Measurements from ENCODE around the gene DNAJB8. TPM values are rescaled to one million over a fixed set of nuclear protein-coding genes. Genes with fewer than 3 reads are reported as not detected.

Gene DNAJB8
- total RNA-seq, 1 donor from 2014 or later, result not detected

- no peaks in the 10 kb centered on the region for H3K36me3 ChIP-seq
- peaks cover 46% of the 10 kb centered on the region for H3K27me3 ChIP-seq (ENCODE audit: low read depth)
- peaks cover 19% of the 10 kb centered on the region for H3K4me1 ChIP-seq
- DNase-seq (no peak), ATAC-seq (no peak)
- intact Hi-C loops (cut with DNase I), result no loop called here
- no peak overlapping the region for H3K4me3 ChIP-seq
- TF ChIP-seq CTCF (IDR thresholded peaks at IDR 0.05), result no peak
- no peak overlapping the region for H3K27ac ChIP-seq
- no peaks in the 10 kb centered on the region for H3K9me3 ChIP-seq
These were observed 34.7 kb upstream of the DNAJB8 start for GRCh38 chr3:128501431-128501830.

- Histone ChIP-seq H3K4me1 (peaks cover 19% of the 10 kb centered on the region), H3K27me3 (ENCODE audit: low read depth) (peaks cover 54% of the 10 kb centered on the region), H3K36me3 (no peaks in the 10 kb centered on the region), H3K27ac (no peak overlapping the region), H3K4me3 (no peak overlapping the region), H3K9me3 (no peaks in the 10 kb centered on the region)
- TF ChIP-seq CTCF (IDR thresholded peaks at IDR 0.05), result no peak
- DNase-seq (no peak), ATAC-seq (no peak)
- intact Hi-C loops (cut with DNase I), result no loop called here
These were observed 33.9 kb upstream of the DNAJB8 start for GRCh38 chr3:128500556-128500955.

- DNase-seq (no peak), ATAC-seq (no peak)
- no peaks in the 10 kb centered on the region for H3K9me3 ChIP-seq
- H3K4me3 ChIP-seq, result no peak overlapping the region
- no peak overlapping the region for H3K27ac ChIP-seq
- H3K27me3 ChIP-seq (ENCODE audit: low read depth), result peaks cover 60% of the 10 kb centered on the region
- no peak for TF ChIP-seq CTCF (IDR thresholded peaks at IDR 0.05)
- no peaks in the 10 kb centered on the region for H3K36me3 ChIP-seq
- intact Hi-C loops (cut with DNase I), result no loop called here
- H3K4me1 ChIP-seq, result peaks cover 19% of the 10 kb centered on the region
These were observed 33.1 kb upstream of the DNAJB8 start for GRCh38 chr3:128499724-128500275.

GRCh38 chr3:128498901-128499530 is 32.3 kb upstream of the DNAJB8 start:
- no peak overlapping the region for H3K27ac ChIP-seq
- H3K9me3 ChIP-seq, result no peaks in the 10 kb centered on the region
- H3K27me3 ChIP-seq (ENCODE audit: low read depth), result peaks cover 64% of the 10 kb centered on the region
- H3K4me3 ChIP-seq, result no peak overlapping the region
- ATAC-seq (no peak), DNase-seq (no peak)
- intact Hi-C loops (cut with DNase I), result no loop called here
- no peak for TF ChIP-seq CTCF (IDR thresholded peaks at IDR 0.05)
- H3K36me3 ChIP-seq, result no peaks in the 10 kb centered on the region
- H3K4me1 ChIP-seq, result peaks cover 19% of the 10 kb centered on the region

- peaks cover 19% of the 10 kb centered on the region for H3K4me1 ChIP-seq
- H3K36me3 ChIP-seq, result no peaks in the 10 kb centered on the region
- no peaks in the 10 kb centered on the region for H3K9me3 ChIP-seq
- peak overlapping the region; percentile 27 for H3K27ac ChIP-seq
- ATAC-seq, result no peak
- DNase-seq, result no peak
- no peak for TF ChIP-seq CTCF (IDR thresholded peaks at IDR 0.05)
- intact Hi-C loops (cut with DNase I), result no loop called here
- H3K4me3 ChIP-seq, result peak overlapping the region; percentile 59
- H3K27me3 ChIP-seq (ENCODE audit: low read depth), result peaks cover 72% of the 10 kb centered on the region
These were observed 31.5 kb upstream of the DNAJB8 start for GRCh38 chr3:128498127-128498626.
